Liver (tissue), 3 donors: ENCODE data around the gene SYT2.

Experiments
- HNF4G ChIP-seq: IDR thresholded peaks from 2 replicates; pipeline ENCODE4 v1.6.1; 2016; ENCODE audit warnings: antibody characterized with exemption
- JUND ChIP-seq, 2 donors: IDR thresholded peaks; 2 replicates each; pipeline ENCODE4 v1.6.1; 2016; ENCODE audit warnings: antibody characterized with exemption in 2 of 2
- RAD21 ChIP-seq, 2 donors: IDR thresholded peaks; 2 replicates each; pipeline ENCODE4 v1.6.1; 2016; ENCODE audit warnings: antibody characterized with exemption in 2 of 2, mild to moderate bottlenecking in 2 of 2
- SP1 ChIP-seq: IDR thresholded peaks from 2 replicates; pipeline ENCODE4 v1.6.1; 2018; ENCODE audit warnings: antibody characterized with exemption, mild to moderate bottlenecking
- TAF1 ChIP-seq: conservative IDR thresholded peaks from 2 replicates; pipeline ENCODE4 v1.6.1; 2016; ENCODE audit warnings: antibody characterized with exemption, mild to moderate bottlenecking
- YY1 ChIP-seq: IDR thresholded peaks from 2 replicates; pipeline ENCODE4 v1.6.1; 2016; ENCODE audit warnings: antibody characterized with exemption, mild to moderate bottlenecking
- TF ChIP-seq, protein P1 (sequence below): fragments of 150-350 bp; IDR thresholded peaks from 2 replicates; pipeline ENCODE4 v1.5.1; 2017; ENCODE audit warnings: improper control_type of control experiment, low read depth, low read length; ENCODE audit not compliant: missing input control
- TF ChIP-seq, protein P2 (sequence below): IDR thresholded peaks from 2 replicates; pipeline ENCODE4 v1.6.1; 2016; ENCODE audit warnings: antibody characterized with exemption
- TF ChIP-seq, protein P3 (sequence below): IDR thresholded peaks from 2 replicates; pipeline ENCODE4 v1.6.1; 2016; ENCODE audit warnings: antibody characterized with exemption, mild to moderate bottlenecking
- TF ChIP-seq, protein P4 (sequence below): IDR thresholded peaks from 2 replicates; pipeline ENCODE4 v1.6.1; 2016; ENCODE audit warnings: antibody characterized with exemption
- donor health status: healthy.
- donor health status: healthy.

DNA sequence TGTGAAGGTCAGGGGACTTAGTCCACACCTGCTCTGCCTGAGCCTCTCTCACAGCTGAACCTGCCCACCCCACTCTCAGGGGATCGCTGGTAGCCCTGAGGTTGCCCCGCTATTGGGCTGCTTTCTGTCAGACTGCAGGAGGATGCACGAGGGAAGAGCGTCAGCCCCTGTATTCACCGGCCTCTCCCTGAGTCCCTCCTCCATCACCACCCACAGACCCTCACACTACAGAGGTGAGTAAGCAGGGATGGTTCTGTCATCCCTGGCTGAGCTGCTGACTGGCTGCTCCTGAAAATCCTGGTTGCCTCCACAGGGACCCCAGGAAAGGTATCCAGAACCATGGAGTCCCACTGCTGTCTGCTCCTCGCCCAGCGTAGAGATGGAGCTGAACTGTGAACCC is 118.7 kb downstream of the SYT2 start:
- TF ChIP-seq, protein P1, sequence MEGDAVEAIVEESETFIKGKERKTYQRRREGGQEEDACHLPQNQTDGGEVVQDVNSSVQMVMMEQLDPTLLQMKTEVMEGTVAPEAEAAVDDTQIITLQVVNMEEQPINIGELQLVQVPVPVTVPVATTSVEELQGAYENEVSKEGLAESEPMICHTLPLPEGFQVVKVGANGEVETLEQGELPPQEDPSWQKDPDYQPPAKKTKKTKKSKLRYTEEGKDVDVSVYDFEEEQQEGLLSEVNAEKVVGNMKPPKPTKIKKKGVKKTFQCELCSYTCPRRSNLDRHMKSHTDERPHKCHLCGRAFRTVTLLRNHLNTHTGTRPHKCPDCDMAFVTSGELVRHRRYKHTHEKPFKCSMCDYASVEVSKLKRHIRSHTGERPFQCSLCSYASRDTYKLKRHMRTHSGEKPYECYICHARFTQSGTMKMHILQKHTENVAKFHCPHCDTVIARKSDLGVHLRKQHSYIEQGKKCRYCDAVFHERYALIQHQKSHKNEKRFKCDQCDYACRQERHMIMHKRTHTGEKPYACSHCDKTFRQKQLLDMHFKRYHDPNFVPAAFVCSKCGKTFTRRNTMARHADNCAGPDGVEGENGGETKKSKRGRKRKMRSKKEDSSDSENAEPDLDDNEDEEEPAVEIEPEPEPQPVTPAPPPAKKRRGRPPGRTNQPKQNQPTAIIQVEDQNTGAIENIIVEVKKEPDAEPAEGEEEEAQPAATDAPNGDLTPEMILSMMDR: no peak
- TF ChIP-seq RAD21 (IDR thresholded peaks at IDR 0.05) (no peak), YY1 (no peak), JUND (IDR thresholded peaks at IDR 0.05) (no peak), TAF1 (no peak), SP1 (no peak), HNF4G (no peak)
- TF ChIP-seq, protein P2, sequence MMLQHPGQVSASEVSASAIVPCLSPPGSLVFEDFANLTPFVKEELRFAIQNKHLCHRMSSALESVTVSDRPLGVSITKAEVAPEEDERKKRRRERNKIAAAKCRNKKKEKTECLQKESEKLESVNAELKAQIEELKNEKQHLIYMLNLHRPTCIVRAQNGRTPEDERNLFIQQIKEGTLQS: no peak
- TF ChIP-seq, protein P3, sequence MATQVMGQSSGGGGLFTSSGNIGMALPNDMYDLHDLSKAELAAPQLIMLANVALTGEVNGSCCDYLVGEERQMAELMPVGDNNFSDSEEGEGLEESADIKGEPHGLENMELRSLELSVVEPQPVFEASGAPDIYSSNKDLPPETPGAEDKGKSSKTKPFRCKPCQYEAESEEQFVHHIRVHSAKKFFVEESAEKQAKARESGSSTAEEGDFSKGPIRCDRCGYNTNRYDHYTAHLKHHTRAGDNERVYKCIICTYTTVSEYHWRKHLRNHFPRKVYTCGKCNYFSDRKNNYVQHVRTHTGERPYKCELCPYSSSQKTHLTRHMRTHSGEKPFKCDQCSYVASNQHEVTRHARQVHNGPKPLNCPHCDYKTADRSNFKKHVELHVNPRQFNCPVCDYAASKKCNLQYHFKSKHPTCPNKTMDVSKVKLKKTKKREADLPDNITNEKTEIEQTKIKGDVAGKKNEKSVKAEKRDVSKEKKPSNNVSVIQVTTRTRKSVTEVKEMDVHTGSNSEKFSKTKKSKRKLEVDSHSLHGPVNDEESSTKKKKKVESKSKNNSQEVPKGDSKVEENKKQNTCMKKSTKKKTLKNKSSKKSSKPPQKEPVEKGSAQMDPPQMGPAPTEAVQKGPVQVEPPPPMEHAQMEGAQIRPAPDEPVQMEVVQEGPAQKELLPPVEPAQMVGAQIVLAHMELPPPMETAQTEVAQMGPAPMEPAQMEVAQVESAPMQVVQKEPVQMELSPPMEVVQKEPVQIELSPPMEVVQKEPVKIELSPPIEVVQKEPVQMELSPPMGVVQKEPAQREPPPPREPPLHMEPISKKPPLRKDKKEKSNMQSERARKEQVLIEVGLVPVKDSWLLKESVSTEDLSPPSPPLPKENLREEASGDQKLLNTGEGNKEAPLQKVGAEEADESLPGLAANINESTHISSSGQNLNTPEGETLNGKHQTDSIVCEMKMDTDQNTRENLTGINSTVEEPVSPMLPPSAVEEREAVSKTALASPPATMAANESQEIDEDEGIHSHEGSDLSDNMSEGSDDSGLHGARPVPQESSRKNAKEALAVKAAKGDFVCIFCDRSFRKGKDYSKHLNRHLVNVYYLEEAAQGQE: no peak
- TF ChIP-seq, protein P4, sequence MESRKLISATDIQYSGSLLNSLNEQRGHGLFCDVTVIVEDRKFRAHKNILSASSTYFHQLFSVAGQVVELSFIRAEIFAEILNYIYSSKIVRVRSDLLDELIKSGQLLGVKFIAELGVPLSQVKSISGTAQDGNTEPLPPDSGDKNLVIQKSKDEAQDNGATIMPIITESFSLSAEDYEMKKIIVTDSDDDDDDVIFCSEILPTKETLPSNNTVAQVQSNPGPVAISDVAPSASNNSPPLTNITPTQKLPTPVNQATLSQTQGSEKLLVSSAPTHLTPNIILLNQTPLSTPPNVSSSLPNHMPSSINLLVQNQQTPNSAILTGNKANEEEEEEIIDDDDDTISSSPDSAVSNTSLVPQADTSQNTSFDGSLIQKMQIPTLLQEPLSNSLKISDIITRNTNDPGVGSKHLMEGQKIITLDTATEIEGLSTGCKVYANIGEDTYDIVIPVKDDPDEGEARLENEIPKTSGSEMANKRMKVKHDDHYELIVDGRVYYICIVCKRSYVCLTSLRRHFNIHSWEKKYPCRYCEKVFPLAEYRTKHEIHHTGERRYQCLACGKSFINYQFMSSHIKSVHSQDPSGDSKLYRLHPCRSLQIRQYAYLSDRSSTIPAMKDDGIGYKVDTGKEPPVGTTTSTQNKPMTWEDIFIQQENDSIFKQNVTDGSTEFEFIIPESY: no peak
